A549 (cell line): ENCODE data around the gene PRMT9.

Source experiments
- CBX8 ChIP-seq: fragments of 200-600 bp; sonication (generic); IDR thresholded peaks from 2 replicates; pipeline ENCODE4 v1.6.1; 2016
- CEBPB ChIP-seq, 2 experiments: fragments of >200 bp in 1 of 2; sonication (Bioruptor Twin) in 1 of 2; formaldehyde crosslinking in 1 of 2; IDR thresholded peaks; 2 replicates each; pipeline ENCODE4 v1.6.1; 2012 to 2016
- CHD4 ChIP-seq: fragments of 200-600 bp; sonication (generic); IDR thresholded peaks from 2 replicates; pipeline ENCODE4 v1.6.1; 2016; ENCODE audit warnings: antibody characterized with exemption, mild to moderate bottlenecking, borderline replicate concordance
- ESRRA ChIP-seq: fragments of 150-350 bp; IDR thresholded peaks from 2 replicates; pipeline ENCODE4 v1.6.1; 2014; ENCODE audit warnings: mild to moderate bottlenecking, low read length, borderline replicate concordance
- KDM5A ChIP-seq: fragments of 200-600 bp; sonication (generic); IDR thresholded peaks from 2 replicates; pipeline ENCODE4 v1.6.1; 2016; ENCODE audit warnings: antibody characterized with exemption, mild to moderate bottlenecking
- MYC ChIP-seq: IDR thresholded peaks from 2 replicates; pipeline ENCODE4 v1.6.1; 2012; ENCODE audit warnings: mild to moderate bottlenecking, inconsistent platforms, low read length, improper control_type of control experiment, borderline replicate concordance
- NFE2L2 ChIP-seq: fragments of 150-350 bp; conservative IDR thresholded peaks from 2 replicates; pipeline ENCODE4 v1.6.1; 2014; ENCODE audit warnings: low read length
- PHF8 ChIP-seq: fragments of 200-600 bp; sonication (generic); IDR thresholded peaks from 2 replicates; pipeline ENCODE4 v1.6.1; 2016; ENCODE audit warnings: low read depth, mild to moderate bottlenecking, antibody characterized with exemption, moderate library complexity, borderline replicate concordance
- POLR2A ChIP-seq: IDR thresholded peaks from 2 replicates; pipeline ENCODE4 v1.6.1; 2012; ENCODE audit warnings: mild to moderate bottlenecking, low read length
- RCOR1 ChIP-seq: fragments of 150-350 bp; IDR thresholded peaks from 2 replicates; pipeline ENCODE4 v1.6.1; 2014; ENCODE audit warnings: antibody characterized with exemption, low read length, low read depth
- RNF2 ChIP-seq: fragments of 200-600 bp; sonication (generic); IDR thresholded peaks from 2 replicates; pipeline ENCODE4 v1.6.1; 2016; ENCODE audit warnings: low read depth, mild to moderate bottlenecking, antibody characterized with exemption, moderate library complexity, borderline replicate concordance
- USF2 ChIP-seq: fragments of 450-650 bp; IDR thresholded peaks from 2 replicates; pipeline ENCODE4 v1.6.1; 2014; ENCODE audit warnings: antibody characterized with exemption
- ZC3H11A ChIP-seq: fragments of 450-650 bp; IDR thresholded peaks from 2 replicates; pipeline ENCODE4 v1.6.1; 2014; ENCODE audit warnings: antibody characterized with exemption, mild to moderate bottlenecking
- TF ChIP-seq, protein P1 (sequence below): fragments of >200 bp; sonication (Bioruptor Twin); formaldehyde crosslinking; IDR thresholded peaks from 3 replicates; pipeline ENCODE4 v1.5.1; 2016

- no peak for TF ChIP-seq MYC
- no peak for TF ChIP-seq CHD4
- no peak for TF ChIP-seq ESRRA
- no peak for TF ChIP-seq POLR2A
- no peak for TF ChIP-seq CBX8
- TF ChIP-seq RNF2 = no peak
- TF ChIP-seq, protein P1, sequence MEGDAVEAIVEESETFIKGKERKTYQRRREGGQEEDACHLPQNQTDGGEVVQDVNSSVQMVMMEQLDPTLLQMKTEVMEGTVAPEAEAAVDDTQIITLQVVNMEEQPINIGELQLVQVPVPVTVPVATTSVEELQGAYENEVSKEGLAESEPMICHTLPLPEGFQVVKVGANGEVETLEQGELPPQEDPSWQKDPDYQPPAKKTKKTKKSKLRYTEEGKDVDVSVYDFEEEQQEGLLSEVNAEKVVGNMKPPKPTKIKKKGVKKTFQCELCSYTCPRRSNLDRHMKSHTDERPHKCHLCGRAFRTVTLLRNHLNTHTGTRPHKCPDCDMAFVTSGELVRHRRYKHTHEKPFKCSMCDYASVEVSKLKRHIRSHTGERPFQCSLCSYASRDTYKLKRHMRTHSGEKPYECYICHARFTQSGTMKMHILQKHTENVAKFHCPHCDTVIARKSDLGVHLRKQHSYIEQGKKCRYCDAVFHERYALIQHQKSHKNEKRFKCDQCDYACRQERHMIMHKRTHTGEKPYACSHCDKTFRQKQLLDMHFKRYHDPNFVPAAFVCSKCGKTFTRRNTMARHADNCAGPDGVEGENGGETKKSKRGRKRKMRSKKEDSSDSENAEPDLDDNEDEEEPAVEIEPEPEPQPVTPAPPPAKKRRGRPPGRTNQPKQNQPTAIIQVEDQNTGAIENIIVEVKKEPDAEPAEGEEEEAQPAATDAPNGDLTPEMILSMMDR = no peak
- TF ChIP-seq KDM5A = no peak
- TF ChIP-seq RCOR1 = no peak
- TF ChIP-seq NFE2L2 = no peak
- no peak for TF ChIP-seq ZC3H11A
- no peak for TF ChIP-seq USF2
- TF ChIP-seq PHF8 = no peak
- no peak for TF ChIP-seq CEBPB (IDR thresholded peaks at IDR 0.05)
Observed at GRCh38 chr4:147683188-147683591, 773 bp downstream of the PRMT9 start.
